Astrocyte (in vitro differentiated cells and primary cell): ENCODE data around the gene PPP2R2C. TPM values are rescaled to one million over a fixed set of nuclear protein-coding genes. Genes with fewer than 3 reads are reported as not detected.

ENCODE experiments used
- DNase-seq: peaks from one replicate; pipeline ENCODE4 v3.0.0-alpha.2; 2010; ENCODE audit warnings: low read depth
- FAIRE-seq: peaks from 2 replicates; lab custom pipeline; 2011; peaks lifted over from hg19 to GRCh38; lab: Jason Lieb, UNC
- H2AFZ ChIP-seq: 2 replicates; pipeline ENCODE4 v1.6.0; 2012; ENCODE audit warnings: low read depth, low read length, inconsistent platforms
- H3K27ac ChIP-seq: 2 replicates; pipeline ENCODE4 v1.5.1; 2011; ENCODE audit warnings: low read depth, low read length, inconsistent platforms
- H3K27me3 ChIP-seq: 2 replicates; pipeline ENCODE4 v1.6.0; 2011; ENCODE audit warnings: low read length, inconsistent platforms; ENCODE audit not compliant: insufficient read depth
- H3K36me3 ChIP-seq: 2 replicates; pipeline ENCODE4 v1.5.1; 2011; ENCODE audit warnings: low read length, inconsistent platforms; ENCODE audit not compliant: insufficient read depth
- H3K4me1 ChIP-seq: 2 replicates; pipeline ENCODE4 v1.5.1; 2011; ENCODE audit warnings: low read length, inconsistent platforms; ENCODE audit not compliant: insufficient read depth
- H3K4me2 ChIP-seq: 2 replicates; pipeline ENCODE4 v1.6.0; 2012; ENCODE audit warnings: low read length, inconsistent platforms
- H3K4me3 ChIP-seq: 2 replicates; pipeline ENCODE4 v1.5.1; 2011; ENCODE audit warnings: low read depth, mild to moderate bottlenecking, low read length, inconsistent platforms; ENCODE audit not compliant: insufficient read depth
- H3K79me2 ChIP-seq: 2 replicates; pipeline ENCODE4 v1.6.0; 2012; ENCODE audit warnings: mild to moderate bottlenecking, low read length, inconsistent platforms; ENCODE audit not compliant: insufficient read depth
- H3K9ac ChIP-seq: 2 replicates; pipeline ENCODE4 v1.6.0; 2012; ENCODE audit warnings: mild to moderate bottlenecking, low read length, inconsistent platforms
- H3K9me3 ChIP-seq: 2 replicates; pipeline ENCODE4 v1.5.1; 2012; ENCODE audit warnings: low read depth, mild to moderate bottlenecking, low read length, inconsistent platforms; ENCODE audit not compliant: insufficient read depth
- H4K20me1 ChIP-seq: 2 replicates; pipeline ENCODE4 v1.6.0; 2012; ENCODE audit warnings: low read length, inconsistent platforms; ENCODE audit not compliant: insufficient read depth
- H3K27ac Mint-ChIP-seq: one replicate; pipeline ENCODE4 v1.8.0; 2021; ENCODE audit warnings: mild to moderate bottlenecking, mixed read lengths; ENCODE audit not compliant: unreplicated experiment
- H3K27me3 Mint-ChIP-seq: one replicate; pipeline ENCODE4 v1.8.0; 2021; ENCODE audit warnings: low read depth, mixed read lengths; ENCODE audit not compliant: unreplicated experiment
- H3K36me3 Mint-ChIP-seq: one replicate; pipeline ENCODE4 v1.8.0; 2021; ENCODE audit warnings: low read depth, mixed read lengths; ENCODE audit not compliant: unreplicated experiment
- H3K4me1 Mint-ChIP-seq: one replicate; pipeline ENCODE4 v1.8.0; 2021; ENCODE audit warnings: low read depth, mixed read lengths; ENCODE audit not compliant: unreplicated experiment
- H3K4me3 Mint-ChIP-seq: one replicate; pipeline ENCODE4 v1.8.0; 2021; ENCODE audit warnings: mild to moderate bottlenecking, moderate library complexity, mixed read lengths; ENCODE audit not compliant: unreplicated experiment
- H3K9me3 Mint-ChIP-seq: one replicate; pipeline ENCODE4 v1.8.0; 2021; ENCODE audit warnings: mild to moderate bottlenecking, mixed read lengths; ENCODE audit not compliant: unreplicated experiment
- EZH2 ChIP-seq: IDR thresholded peaks from 2 replicates; pipeline ENCODE4 v1.6.1; 2012; ENCODE audit warnings: mild to moderate bottlenecking, low read length, inconsistent platforms; ENCODE audit not compliant: insufficient read depth
- total RNA-seq: library from RNA; stranded (reverse); gene quantifications from 2 replicates; pipeline ENCODE4 v1.2.1, GENCODE V29; 2021
- TF ChIP-seq, protein P1 (sequence below): IDR thresholded peaks from 2 replicates; pipeline ENCODE4 v1.5.1; 2011; ENCODE audit warnings: low read depth, mild to moderate bottlenecking, inconsistent platforms, low read length, moderate library complexity; ENCODE audit not compliant: insufficient read depth

The PPP2R2C gene
- total RNA-seq, 1 donor from 2014 or later, result 1.1 TPM

DNA sequence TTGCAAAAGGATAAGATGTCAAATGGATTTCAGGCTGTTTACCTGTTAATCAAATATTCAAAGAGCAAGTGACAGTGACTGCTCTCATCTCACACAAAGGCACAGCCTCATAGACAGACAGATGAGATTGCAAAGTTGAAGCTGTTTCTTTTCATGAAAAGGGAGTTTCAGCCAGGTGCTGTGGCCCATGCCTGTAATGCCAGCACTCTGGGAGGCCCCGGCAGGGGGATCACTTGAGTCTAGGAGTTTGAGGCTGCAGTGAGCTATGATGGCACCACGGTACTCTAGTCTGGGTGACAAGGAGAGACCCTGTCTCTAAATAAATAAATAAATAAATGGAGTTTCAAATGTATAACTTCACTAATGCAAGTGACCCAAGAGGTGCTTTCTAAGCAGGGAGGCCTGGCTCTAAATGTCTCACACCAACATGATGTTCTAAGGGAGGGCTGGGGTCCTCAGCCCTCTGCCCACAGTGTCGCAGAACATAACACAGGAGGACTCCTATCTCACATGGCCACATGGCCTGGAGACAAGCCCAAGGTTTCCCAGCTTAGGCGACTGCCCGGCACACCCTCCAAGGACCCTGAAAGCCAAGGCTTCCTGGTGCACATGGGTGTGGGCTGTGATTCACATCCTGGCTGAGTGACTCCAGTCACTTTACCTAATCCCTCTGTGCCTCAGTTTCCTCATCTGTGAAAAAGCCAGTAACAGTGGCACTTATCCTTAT, 26.8 kb downstream of the PPP2R2C start:
- DNase-seq (no peak), FAIRE-seq (no peak)
- H2AFZ ChIP-seq, result no peak overlapping the region
- Mint-ChIP-seq H3K4me3 (no peak overlapping the region), H3K27ac (no peak overlapping the region), H3K4me1 (no peaks in the 10 kb centered on the region), H3K9me3 (peaks cover 3% of the 10 kb centered on the region), H3K27me3 (peaks cover 57% of the 10 kb centered on the region), H3K36me3 (no peaks in the 10 kb centered on the region)
- no peak overlapping the region for H3K27ac ChIP-seq
- TF ChIP-seq, protein P1, sequence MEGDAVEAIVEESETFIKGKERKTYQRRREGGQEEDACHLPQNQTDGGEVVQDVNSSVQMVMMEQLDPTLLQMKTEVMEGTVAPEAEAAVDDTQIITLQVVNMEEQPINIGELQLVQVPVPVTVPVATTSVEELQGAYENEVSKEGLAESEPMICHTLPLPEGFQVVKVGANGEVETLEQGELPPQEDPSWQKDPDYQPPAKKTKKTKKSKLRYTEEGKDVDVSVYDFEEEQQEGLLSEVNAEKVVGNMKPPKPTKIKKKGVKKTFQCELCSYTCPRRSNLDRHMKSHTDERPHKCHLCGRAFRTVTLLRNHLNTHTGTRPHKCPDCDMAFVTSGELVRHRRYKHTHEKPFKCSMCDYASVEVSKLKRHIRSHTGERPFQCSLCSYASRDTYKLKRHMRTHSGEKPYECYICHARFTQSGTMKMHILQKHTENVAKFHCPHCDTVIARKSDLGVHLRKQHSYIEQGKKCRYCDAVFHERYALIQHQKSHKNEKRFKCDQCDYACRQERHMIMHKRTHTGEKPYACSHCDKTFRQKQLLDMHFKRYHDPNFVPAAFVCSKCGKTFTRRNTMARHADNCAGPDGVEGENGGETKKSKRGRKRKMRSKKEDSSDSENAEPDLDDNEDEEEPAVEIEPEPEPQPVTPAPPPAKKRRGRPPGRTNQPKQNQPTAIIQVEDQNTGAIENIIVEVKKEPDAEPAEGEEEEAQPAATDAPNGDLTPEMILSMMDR, result no peak
- no peak for TF ChIP-seq EZH2
- no peaks in the 10 kb centered on the region for H3K36me3 ChIP-seq
- no peaks in the 10 kb centered on the region for H3K9me3 ChIP-seq
- no peaks in the 10 kb centered on the region for H4K20me1 ChIP-seq
- H3K4me1 ChIP-seq, result no peaks in the 10 kb centered on the region
- peaks cover 12% of the 10 kb centered on the region for H3K27me3 ChIP-seq
- no peak overlapping the region for H3K4me2 ChIP-seq
- H3K4me3 ChIP-seq, result no peak overlapping the region
- no peak overlapping the region for H3K9ac ChIP-seq
- no peaks in the 10 kb centered on the region for H3K79me2 ChIP-seq

DNA sequence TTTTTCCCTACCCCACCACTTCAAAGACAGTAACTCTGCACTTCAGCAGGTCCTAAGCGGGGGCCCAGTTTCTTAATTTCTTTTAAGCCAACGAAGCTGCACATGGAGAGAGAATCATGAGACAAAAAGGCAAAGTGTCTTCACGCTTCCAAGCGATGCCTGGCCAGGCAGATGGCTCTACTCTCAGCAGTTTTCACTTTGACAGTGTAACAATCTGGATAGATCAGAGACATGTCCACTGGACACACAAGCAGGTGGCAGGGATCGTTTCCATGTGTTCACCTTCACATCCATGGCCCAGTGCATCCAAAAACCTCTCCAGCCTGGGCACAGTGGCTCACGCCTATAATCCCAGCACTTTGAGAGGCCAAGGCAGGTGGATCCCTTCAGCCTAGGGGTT, 27.8 kb downstream of the PPP2R2C start:
- H3K36me3 Mint-ChIP-seq, result no peaks in the 10 kb centered on the region
- no peaks in the 10 kb centered on the region for H3K4me1 Mint-ChIP-seq
- no peak overlapping the region for H2AFZ ChIP-seq
- no peaks in the 10 kb centered on the region for H3K9me3 ChIP-seq
- H3K27ac ChIP-seq, result no peak overlapping the region
- peaks cover 3% of the 10 kb centered on the region for H3K9me3 Mint-ChIP-seq
- no peaks in the 10 kb centered on the region for H3K4me1 ChIP-seq
- H3K36me3 ChIP-seq, result no peaks in the 10 kb centered on the region
- H3K79me2 ChIP-seq, result no peaks in the 10 kb centered on the region
- no peak overlapping the region for H3K9ac ChIP-seq
- H3K27ac Mint-ChIP-seq, result no peak overlapping the region
- FAIRE-seq (no peak), DNase-seq (no peak)
- H3K27me3 ChIP-seq, result peaks cover 12% of the 10 kb centered on the region
- no peak overlapping the region for H3K4me3 ChIP-seq
- no peaks in the 10 kb centered on the region for H4K20me1 ChIP-seq
- H3K27me3 Mint-ChIP-seq, result peaks cover 56% of the 10 kb centered on the region
- no peak overlapping the region for H3K4me3 Mint-ChIP-seq
- TF ChIP-seq, protein P1, result no peak
- TF ChIP-seq EZH2, result no peak
- H3K4me2 ChIP-seq, result no peak overlapping the region
